Measurements from ENCODE around the gene C17orf113.

- TF ChIP-seq GATA2 (IDR thresholded peaks at IDR 0.05; ENCODE audit: low read depth, low read length) (no peak), GATA3 (IDR thresholded peaks at IDR 0.05; ENCODE audit: low read depth, low read length) (no peak)
These were observed 8.8 kb downstream of the C17orf113 start for GRCh38 chr17:42041619-42042018.

All from SH-SY5Y (cell line).